Measurements from ENCODE around the gene TRPM7. TPM values are rescaled to one million over a fixed set of nuclear protein-coding genes. Genes with fewer than 3 reads are reported as not detected.
"Not testable (repeated sequence)": the region's sequence is repeated elsewhere in the genome, so short reads cannot be mapped to it uniquely, and the experiment has no call there.

TRPM7 gene
- total RNA-seq, 2 donors from 2014 or later: 42.7 to 46.4 TPM

GRCh38 chr15:50698101-50698500, 11.5 kb upstream of the TRPM7 start:
- no peaks in the 10 kb centered on the region for H3K4me1 ChIP-seq (ENCODE audit: control insufficient read depth, insufficient read depth, low read length)
- peaks cover 6% of the 10 kb centered on the region for H3K36me3 Mint-ChIP-seq (ENCODE audit: low read depth)
- H3K4me1 Mint-ChIP-seq: no peaks in the 10 kb centered on the region
- no peaks in the 10 kb centered on the region for H3K36me3 ChIP-seq (ENCODE audit: control insufficient read depth, insufficient read depth, low read length)
- H3K27me3 ChIP-seq (ENCODE audit: control insufficient read depth, insufficient read depth, low read length, poor library complexity, severe bottlenecking): no peaks in the 10 kb centered on the region
- H3K27ac Mint-ChIP-seq: no peak overlapping the region
- H3K27ac ChIP-seq (ENCODE audit: low read depth, low read length): no peak overlapping the region
- H3K9me3 ChIP-seq (ENCODE audit: control insufficient read depth, low read length): no peaks in the 10 kb centered on the region
- 92 to 97% methylated on average over 2 to 8 of the region's 8 CpGs for WGBS, 2 experiments (ENCODE audit: insufficient coverage in 1 of 2, insufficient read length in 1 of 2)
- H3K27me3 Mint-ChIP-seq (ENCODE audit: insufficient read depth): no peaks in the 10 kb centered on the region
- no peak overlapping the region for H3K4me3 Mint-ChIP-seq
- no peaks in the 10 kb centered on the region for H3K9me3 Mint-ChIP-seq
- H3K4me3 ChIP-seq (ENCODE audit: low read length): no peak overlapping the region
- H3K9ac ChIP-seq (ENCODE audit: extremely low read depth, low read length, poor library complexity, severe bottlenecking): no peak overlapping the region
- DNase-seq: no peak
- TF ChIP-seq, protein P1, sequence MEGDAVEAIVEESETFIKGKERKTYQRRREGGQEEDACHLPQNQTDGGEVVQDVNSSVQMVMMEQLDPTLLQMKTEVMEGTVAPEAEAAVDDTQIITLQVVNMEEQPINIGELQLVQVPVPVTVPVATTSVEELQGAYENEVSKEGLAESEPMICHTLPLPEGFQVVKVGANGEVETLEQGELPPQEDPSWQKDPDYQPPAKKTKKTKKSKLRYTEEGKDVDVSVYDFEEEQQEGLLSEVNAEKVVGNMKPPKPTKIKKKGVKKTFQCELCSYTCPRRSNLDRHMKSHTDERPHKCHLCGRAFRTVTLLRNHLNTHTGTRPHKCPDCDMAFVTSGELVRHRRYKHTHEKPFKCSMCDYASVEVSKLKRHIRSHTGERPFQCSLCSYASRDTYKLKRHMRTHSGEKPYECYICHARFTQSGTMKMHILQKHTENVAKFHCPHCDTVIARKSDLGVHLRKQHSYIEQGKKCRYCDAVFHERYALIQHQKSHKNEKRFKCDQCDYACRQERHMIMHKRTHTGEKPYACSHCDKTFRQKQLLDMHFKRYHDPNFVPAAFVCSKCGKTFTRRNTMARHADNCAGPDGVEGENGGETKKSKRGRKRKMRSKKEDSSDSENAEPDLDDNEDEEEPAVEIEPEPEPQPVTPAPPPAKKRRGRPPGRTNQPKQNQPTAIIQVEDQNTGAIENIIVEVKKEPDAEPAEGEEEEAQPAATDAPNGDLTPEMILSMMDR (conservative IDR thresholded peaks at IDR 0.05): no peak

DNA sequence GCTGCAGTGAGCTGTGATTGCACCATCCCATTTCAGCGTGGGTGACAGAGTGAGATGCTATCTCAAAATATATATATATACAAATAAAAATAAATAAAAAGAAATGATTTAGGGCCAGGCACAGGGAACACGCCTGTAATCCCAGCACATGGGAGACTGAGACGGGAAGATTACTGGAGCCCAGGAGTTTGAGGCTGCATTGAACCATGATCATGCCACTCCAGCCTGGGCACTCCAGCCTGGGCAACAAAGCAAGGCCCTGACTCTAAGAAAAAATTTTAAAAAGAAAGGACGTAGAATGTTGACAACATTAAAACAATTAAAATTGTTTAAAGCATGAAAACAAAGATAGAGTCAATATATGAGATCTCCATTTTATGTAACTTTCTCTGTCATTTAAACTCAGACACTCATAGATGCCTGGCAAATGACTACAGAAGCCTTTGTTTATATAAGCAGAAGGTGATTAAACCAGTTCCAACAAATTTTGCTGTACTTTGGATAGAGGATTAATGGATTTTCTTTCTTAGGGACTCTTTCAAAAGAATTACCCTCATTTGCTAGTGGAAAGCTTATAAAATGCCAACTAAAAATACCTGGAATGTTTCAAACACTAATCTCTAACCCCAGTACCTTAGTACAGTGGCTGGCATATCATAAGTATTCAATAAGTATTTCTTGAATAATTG, 10.7 kb upstream of the TRPM7 start:
- Histone ChIP-seq H3K9me3 (ENCODE audit: control insufficient read depth, low read length) (no peaks in the 10 kb centered on the region), H3K27ac (ENCODE audit: low read depth, low read length) (no peak overlapping the region), H3K27me3 (ENCODE audit: control insufficient read depth, insufficient read depth, low read length, poor library complexity, severe bottlenecking) (no peaks in the 10 kb centered on the region), H3K4me1 (ENCODE audit: control insufficient read depth, insufficient read depth, low read length) (no peaks in the 10 kb centered on the region), H3K4me3 (ENCODE audit: low read length) (no peak overlapping the region), H3K9ac (ENCODE audit: extremely low read depth, low read length, poor library complexity, severe bottlenecking) (no peak overlapping the region), H3K36me3 (ENCODE audit: control insufficient read depth, insufficient read depth, low read length) (no peaks in the 10 kb centered on the region)
- DNase-seq: no peak
- Mint-ChIP-seq H3K27ac (no peak overlapping the region), H3K27me3 (ENCODE audit: insufficient read depth) (no peaks in the 10 kb centered on the region), H3K4me1 (no peaks in the 10 kb centered on the region), H3K36me3 (ENCODE audit: low read depth) (peaks cover 6% of the 10 kb centered on the region), H3K9me3 (no peaks in the 10 kb centered on the region), H3K4me3 (no peak overlapping the region)
- TF ChIP-seq, protein P1 (conservative IDR thresholded peaks at IDR 0.05): no peak
- WGBS, 2 experiments (ENCODE audit: insufficient coverage in 1 of 2, insufficient read length in 1 of 2): 95 to 100% methylated on average over 2 of the region's 4 CpGs

GRCh38 chr15:50694634-50695165, 8.1 kb upstream of the TRPM7 start:
- not testable (repeated sequence) for H3K4me1 ChIP-seq (ENCODE audit: control insufficient read depth, insufficient read depth, low read length); H3K27me3 ChIP-seq (ENCODE audit: control insufficient read depth, insufficient read depth, low read length, poor library complexity, severe bottlenecking); H3K4me3 Mint-ChIP-seq; H3K36me3 Mint-ChIP-seq (ENCODE audit: low read depth); H3K4me3 ChIP-seq (ENCODE audit: low read length); H3K9me3 ChIP-seq (ENCODE audit: control insufficient read depth, low read length); H3K27me3 Mint-ChIP-seq (ENCODE audit: insufficient read depth); H3K36me3 ChIP-seq (ENCODE audit: control insufficient read depth, insufficient read depth, low read length); DNase-seq; H3K9me3 Mint-ChIP-seq; H3K9ac ChIP-seq (ENCODE audit: extremely low read depth, low read length, poor library complexity, severe bottlenecking); H3K27ac ChIP-seq (ENCODE audit: low read depth, low read length); H3K4me1 Mint-ChIP-seq; H3K27ac Mint-ChIP-seq
- WGBS, 2 experiments (ENCODE audit: insufficient coverage in 1 of 2, insufficient read length in 1 of 2): 93 to 94% methylated on average over 3 to 9 of the region's 9 CpGs

Data from endodermal cell (in vitro differentiated cells).